ENCODE results near the gene TMEM72. TPM values are rescaled to one million over a fixed set of nuclear protein-coding genes. Genes with fewer than 3 reads are reported as not detected.

Gene TMEM72
- total and polyA plus RNA-seq, 2 of the 13 experiments (the other 11 are each of a cell fraction or from before 2014, with no cell fraction given): 0.04 TPM; not detected in 1

DNA sequence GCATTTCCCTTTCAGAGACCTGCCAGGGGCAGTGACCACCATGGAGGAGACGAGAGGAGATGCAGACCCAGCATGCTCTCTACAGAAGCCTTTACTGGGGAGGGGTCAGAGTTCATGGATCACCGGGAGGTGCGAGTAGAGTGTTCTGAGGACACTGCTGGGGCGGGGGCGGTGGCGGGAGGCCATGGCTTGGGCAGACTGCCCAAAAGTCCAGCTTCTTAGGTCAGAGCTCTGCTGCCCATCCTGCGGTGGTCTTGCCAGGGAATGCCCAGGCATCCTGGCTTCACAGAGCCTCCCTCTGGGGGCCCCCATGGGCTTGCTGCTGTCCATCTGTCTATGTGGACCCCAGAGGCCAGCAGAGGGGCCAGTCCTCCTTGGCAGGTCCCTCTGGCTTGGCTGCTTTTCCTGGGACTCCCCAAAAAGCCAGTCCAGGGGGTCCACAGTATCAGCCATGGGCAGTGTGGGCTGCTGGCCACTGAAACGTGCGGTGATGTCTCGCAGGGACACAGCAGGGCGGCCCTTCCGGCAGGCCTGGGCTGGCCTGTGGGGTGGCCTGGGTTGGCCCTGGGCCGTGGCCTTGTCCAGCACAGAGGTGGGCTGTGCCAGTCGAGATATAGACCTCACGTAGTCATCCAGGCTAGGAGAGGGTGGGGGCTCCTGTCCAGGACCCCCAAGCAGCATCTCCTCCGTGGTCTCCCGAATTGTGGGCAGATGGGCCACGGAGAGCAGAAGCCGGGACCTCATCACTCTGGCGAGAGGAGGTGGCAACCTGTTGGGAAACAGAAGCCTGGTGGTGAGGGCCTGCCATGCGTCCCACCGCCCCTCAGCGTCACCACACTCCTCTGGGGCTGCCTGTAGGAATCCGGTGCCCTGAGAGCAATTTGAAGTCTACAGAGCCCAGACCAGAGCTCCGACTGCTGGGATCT lies 66.4 kb downstream of the TMEM72 start (continued):
- TF ChIP-seq, protein P1, sequence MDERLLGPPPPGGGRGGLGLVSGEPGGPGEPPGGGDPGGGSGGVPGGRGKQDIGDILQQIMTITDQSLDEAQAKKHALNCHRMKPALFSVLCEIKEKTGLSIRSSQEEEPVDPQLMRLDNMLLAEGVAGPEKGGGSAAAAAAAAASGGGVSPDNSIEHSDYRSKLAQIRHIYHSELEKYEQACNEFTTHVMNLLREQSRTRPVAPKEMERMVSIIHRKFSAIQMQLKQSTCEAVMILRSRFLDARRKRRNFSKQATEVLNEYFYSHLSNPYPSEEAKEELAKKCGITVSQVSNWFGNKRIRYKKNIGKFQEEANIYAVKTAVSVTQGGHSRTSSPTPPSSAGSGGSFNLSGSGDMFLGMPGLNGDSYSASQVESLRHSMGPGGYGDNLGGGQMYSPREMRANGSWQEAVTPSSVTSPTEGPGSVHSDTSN (CRISPR knock-in tag; IDR thresholded peaks at IDR 0.05): no peak
- no peak; the same call in 1 of the 2 replicates for TF ChIP-seq ZNF460 (CRISPR knock-in tag; IDR thresholded peaks at IDR 0.05; ENCODE audit: borderline replicate concordance)
- TF ChIP-seq LCORL (IDR thresholded peaks at IDR 0.05): no peak
- no peak for TF ChIP-seq LCORL (CRISPR knock-in tag; IDR thresholded peaks at IDR 0.05)
- TF ChIP-seq, protein P2, sequence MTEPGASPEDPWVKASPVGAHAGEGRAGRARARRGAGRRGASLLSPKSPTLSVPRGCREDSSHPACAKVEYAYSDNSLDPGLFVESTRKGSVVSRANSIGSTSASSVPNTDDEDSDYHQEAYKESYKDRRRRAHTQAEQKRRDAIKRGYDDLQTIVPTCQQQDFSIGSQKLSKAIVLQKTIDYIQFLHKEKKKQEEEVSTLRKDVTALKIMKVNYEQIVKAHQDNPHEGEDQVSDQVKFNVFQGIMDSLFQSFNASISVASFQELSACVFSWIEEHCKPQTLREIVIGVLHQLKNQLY (CRISPR knock-in tag; IDR thresholded peaks at IDR 0.05): no peak
- peak; percentile 76; the same call in 1 of the 2 replicates for TF ChIP-seq EED (CRISPR knock-in tag; IDR thresholded peaks at IDR 0.05)
- peak; percentile 74 for TF ChIP-seq NR2C2 (CRISPR knock-in tag; IDR thresholded peaks at IDR 0.05; ENCODE audit: borderline replicate concordance)
- TF ChIP-seq GATA4 (IDR thresholded peaks at IDR 0.05; ENCODE audit: borderline replicate concordance, low read depth): no peak; the same call in 1 of the 2 replicates
- TF ChIP-seq, protein P3, sequence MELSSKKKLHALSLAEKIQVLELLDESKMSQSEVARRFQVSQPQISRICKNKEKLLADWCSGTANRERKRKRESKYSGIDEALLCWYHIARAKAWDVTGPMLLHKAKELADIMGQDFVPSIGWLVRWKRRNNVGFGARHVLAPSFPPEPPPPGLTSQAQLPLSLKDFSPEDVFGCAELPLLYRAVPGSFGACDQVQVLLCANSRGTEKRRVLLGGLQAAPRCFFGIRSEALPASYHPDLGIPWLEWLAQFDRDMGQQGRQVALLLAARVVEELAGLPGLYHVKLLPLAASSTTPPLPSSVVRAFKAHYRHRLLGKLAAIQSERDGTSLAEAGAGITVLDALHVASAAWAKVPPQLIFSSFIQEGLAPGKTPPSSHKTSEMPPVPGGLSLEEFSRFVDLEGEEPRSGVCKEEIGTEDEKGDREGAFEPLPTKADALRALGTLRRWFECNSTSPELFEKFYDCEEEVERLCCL (CRISPR knock-in tag; IDR thresholded peaks at IDR 0.05; ENCODE audit: borderline replicate concordance): no peak
- TF ChIP-seq, protein P4, sequence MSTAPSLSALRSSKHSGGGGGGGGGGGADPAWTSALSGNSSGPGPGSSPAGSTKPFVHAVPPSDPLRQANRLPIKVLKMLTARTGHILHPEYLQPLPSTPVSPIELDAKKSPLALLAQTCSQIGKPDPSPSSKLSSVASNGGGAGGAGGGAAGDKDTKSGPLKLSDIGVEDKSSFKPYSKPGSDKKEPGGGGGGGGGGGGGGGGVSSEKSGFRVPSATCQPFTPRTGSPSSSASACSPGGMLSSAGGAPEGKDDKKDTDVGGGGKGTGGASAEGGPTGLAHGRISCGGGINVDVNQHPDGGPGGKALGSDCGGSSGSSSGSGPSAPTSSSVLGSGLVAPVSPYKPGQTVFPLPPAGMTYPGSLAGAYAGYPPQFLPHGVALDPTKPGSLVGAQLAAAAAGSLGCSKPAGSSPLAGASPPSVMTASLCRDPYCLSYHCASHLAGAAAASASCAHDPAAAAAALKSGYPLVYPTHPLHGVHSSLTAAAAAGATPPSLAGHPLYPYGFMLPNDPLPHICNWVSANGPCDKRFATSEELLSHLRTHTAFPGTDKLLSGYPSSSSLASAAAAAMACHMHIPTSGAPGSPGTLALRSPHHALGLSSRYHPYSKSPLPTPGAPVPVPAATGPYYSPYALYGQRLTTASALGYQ (CRISPR knock-in tag; IDR thresholded peaks at IDR 0.05): no peak
- 0 out of 2 replicates have a peak, but pooled peaks have one; percentile 12 for TF ChIP-seq ZNF121 (CRISPR knock-in tag; IDR thresholded peaks at IDR 0.05)
- 0 out of 2 replicates have a peak, but pooled peaks have one; percentile 29 for TF ChIP-seq KAT8 (CRISPR knock-in tag; IDR thresholded peaks at IDR 0.05)
- TF ChIP-seq ZNF383 (CRISPR knock-in tag; IDR thresholded peaks at IDR 0.05; ENCODE audit: borderline replicate concordance): no peak
- TF ChIP-seq KDM5B (CRISPR knock-in tag; IDR thresholded peaks at IDR 0.05; ENCODE audit: borderline replicate concordance): peak; percentile 72; the same call in 1 of the 2 replicates
- no peak for TF ChIP-seq ZNF605 (CRISPR knock-in tag; IDR thresholded peaks at IDR 0.05)
- TF ChIP-seq, protein P5, sequence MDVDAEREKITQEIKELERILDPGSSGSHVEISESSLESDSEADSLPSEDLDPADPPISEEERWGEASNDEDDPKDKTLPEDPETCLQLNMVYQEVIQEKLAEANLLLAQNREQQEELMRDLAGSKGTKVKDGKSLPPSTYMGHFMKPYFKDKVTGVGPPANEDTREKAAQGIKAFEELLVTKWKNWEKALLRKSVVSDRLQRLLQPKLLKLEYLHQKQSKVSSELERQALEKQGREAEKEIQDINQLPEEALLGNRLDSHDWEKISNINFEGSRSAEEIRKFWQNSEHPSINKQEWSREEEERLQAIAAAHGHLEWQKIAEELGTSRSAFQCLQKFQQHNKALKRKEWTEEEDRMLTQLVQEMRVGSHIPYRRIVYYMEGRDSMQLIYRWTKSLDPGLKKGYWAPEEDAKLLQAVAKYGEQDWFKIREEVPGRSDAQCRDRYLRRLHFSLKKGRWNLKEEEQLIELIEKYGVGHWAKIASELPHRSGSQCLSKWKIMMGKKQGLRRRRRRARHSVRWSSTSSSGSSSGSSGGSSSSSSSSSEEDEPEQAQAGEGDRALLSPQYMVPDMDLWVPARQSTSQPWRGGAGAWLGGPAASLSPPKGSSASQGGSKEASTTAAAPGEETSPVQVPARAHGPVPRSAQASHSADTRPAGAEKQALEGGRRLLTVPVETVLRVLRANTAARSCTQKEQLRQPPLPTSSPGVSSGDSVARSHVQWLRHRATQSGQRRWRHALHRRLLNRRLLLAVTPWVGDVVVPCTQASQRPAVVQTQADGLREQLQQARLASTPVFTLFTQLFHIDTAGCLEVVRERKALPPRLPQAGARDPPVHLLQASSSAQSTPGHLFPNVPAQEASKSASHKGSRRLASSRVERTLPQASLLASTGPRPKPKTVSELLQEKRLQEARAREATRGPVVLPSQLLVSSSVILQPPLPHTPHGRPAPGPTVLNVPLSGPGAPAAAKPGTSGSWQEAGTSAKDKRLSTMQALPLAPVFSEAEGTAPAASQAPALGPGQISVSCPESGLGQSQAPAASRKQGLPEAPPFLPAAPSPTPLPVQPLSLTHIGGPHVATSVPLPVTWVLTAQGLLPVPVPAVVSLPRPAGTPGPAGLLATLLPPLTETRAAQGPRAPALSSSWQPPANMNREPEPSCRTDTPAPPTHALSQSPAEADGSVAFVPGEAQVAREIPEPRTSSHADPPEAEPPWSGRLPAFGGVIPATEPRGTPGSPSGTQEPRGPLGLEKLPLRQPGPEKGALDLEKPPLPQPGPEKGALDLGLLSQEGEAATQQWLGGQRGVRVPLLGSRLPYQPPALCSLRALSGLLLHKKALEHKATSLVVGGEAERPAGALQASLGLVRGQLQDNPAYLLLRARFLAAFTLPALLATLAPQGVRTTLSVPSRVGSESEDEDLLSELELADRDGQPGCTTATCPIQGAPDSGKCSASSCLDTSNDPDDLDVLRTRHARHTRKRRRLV (CRISPR knock-in tag; IDR thresholded peaks at IDR 0.05): no peak; the same call in none of the 2 replicates
